HG03159 (cell line): Measurements from ENCODE around the gene PDGFD.
A peak's percentile ranks its signal among the peaks of the same experiment; 100 is the strongest.

Experiments
- ATAC-seq: cut with Tn5 transposase; IDR thresholded peaks from one replicate; pipeline ENCODE4 v1.9.1; 2021; ENCODE audit warnings: mild to moderate bottlenecking, moderate library complexity; ENCODE audit not compliant: unreplicated experiment

PDGFD gene

DNA sequence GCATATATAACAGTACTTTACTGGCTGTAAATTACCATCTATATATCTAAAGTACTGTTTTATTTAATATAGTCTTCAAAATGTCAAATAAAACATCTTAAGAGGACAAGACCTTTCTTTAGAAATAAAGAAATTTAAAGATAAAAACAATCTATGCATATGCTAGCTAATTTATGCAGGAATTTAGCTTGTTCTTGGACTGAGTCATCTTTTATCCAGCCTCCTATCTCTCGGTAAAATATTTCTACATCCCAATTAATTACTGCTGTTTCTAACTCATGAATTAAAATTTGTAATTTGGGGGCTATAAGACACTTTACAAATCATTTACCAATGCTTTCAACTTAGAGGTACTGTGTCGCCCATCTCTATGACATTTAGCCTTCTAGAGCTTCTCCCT is 200.3 kb downstream of the PDGFD start:
- ATAC-seq, result no peak

DNA sequence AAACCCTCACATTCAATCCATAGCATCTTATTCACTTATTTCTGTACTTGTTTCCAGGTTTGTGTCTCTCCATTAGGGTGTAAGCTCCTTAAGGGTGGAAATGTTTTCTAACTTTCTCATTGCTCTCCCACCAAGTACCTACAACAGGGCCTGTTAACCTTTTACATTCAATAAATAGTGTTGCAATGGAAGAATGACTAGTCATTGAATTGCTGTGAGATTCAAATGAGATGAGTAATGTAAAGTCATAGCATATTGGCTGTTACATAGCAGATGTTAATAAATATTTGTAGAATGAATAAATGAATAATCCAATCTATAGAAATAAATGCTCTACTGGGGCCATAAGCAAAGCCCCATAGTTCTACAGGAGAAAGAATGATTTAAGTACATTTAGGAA is 202.9 kb downstream of the PDGFD start:
- ATAC-seq, result no peak

DNA sequence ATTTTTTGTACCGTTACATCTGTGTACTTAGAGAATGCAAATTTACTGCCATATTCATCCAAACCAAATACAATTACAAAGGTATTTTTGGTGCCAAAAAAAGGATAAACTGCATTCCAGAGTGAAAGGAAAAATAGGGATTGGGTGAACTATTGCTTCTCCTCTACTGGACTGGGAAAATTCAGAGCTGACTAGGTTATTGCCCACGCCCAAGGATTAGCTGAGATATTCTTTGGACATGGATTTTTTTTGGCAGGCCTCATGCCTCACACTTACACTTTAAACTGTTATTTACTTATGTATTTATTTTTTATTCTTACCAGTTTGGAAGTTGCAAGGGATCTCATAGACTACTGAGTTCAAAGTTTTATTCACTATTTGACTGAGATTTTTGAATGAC is 203.8 kb downstream of the PDGFD start:
- no peak for ATAC-seq

DNA sequence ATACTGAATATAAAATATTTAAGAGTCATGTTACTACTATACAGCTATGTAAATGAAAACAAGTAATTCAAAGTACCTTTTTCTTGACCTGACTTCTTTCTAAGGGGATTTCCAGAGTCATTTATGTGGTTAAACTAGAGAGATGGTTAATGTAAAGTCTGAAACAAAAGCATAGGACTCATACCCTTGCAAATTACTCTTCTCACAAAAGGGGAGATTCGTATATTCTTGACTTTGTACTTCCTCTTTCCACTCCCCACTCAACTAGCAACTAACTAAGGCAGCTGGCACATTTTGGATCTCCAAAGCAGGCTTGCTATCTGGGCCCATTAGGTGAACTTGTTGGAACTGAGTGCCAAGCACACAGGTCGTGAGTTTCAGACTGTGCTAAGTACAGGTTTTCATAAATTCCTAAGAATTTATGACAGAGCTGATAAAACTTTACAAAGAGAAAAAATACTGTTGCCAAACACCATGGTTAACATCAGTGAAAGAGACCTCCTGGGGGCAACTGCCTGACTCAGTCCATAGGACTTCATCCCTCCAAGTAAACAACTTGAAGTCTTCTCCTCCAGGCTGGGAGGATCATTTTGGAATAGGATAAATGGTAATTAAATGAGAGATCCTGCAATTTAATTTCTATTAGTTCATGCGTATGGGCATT is 204.5 kb downstream of the PDGFD start:
- ATAC-seq, result peak; percentile 99

DNA sequence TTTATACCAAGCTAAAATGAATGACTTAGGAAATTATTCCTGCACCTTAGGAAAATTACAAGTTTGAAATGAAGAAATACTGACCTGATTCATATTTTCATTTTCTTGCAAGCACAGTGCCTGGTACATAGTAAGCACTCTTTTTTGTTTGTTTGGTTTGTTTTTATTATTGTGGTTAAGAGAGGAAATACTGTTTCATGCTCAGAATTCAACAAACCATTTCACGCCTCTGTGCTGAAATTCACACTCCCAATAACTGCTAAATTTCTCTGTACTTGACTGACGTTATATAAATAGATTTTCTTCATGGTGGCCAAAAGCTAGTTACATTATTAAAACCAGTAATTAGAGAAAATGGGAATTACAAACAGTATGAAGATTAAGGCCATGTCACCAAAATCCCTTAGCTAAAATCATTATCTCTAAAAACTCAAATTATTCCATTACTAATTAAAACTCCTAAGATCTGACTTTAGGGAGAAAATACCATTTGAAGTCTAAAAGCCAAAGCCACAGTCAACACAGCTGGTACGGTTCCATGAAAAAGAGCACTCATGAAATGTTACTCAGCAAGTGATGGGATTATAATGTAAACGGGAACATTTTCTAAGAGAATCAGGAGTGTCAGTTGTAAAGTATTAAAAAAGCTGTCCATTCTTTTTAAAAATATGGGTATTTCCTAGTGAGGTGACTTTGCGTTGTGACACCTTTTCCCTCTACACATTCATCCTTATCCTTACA is 205.3 kb downstream of the PDGFD start:
- no peak for ATAC-seq

DNA sequence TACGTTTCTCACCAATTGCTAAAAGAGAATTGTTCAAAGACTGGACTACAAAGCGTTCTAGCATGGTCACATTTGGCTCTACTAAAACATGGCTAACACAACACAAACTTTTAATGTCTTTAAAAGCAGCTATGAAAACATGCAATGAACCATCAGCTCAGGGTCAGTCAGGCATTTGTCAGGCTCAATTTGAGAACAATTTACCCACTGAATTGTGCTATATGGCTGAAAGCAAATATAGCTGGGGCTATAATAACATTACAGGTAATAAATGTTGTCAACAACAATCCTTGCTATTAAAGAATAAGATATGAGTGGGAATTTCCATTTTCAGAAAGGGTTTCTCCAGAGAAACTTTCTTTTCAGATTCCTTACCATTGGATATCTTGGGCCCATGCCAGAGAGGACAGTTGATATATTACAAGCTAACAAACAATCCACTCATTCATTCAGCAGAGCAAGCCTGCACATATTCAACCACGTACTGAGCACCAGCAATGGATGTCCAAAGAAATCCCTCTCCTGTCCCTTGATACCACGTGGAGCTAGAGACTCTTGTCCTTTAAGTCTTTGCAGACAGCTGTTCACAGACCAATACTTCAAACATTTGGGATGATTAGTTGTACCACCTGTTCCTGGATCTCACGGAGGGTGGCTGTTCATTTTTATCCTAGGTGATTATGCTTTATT is 210.0 kb downstream of the PDGFD start:
- no peak for ATAC-seq

DNA sequence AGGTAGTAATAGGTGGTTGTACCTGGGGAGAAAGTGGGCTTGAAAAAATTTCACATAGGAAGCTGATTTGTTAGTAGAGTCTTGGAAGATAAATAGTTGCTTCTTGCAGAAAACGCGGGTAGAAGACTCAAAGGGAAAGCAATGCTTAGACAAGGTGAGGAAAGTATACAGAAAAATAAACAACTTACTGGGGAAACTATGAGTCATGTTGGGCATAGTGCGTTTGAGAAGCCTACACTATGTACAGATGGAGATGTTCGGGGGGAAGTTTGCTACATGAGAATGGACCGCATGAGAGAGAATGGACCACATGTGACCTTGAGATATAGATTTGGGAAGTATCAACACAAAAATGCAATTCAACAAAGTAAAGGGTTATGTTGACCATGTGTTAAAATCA is 214.2 kb downstream of the PDGFD start:
- no peak for ATAC-seq

DNA sequence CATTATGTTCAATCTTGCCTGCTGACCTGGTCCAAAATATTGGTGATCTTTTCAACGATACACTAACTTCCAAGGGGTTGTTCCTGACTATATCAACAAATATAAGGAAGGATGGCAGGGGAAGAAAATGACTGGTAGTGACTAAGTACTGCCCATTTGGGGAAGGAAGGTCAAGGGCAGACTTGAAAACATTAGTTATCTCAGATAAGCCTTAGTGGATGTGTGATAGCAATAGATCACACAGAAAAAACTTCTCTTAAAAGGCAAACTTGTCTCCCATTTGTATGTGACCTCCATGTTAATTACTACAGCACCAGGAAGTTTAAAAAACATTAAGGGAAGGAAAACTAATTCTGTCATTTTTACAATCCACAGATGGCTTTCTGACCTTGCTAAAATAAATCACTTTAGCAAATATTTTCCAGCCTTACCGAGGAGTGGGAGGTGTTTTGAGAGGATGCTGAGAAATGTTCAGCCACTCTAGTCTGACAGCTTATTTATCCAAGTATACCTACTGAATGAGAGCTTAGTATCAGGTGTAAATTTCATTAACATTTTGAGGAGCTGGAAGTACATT is 215.7 kb downstream of the PDGFD start:
- no peak for ATAC-seq

DNA sequence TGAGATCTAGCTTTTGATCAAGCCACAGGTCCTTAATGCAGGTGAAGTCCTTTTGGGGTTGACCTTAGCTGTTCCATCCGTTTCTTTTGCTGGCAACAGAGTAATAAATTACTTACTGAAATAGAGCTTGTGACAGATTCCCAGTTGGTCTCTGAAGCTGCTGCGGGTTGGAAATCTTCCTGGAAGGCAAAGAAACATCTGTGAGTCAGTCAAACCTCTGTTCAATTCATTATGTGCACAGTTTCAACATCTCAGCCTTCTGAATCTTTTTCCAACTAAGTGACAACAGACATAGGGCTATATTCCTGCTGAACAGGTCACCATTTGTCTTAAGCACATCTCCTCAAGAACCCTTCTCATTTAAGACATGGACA is 216.4 kb downstream of the PDGFD start:
- no peak for ATAC-seq

DNA sequence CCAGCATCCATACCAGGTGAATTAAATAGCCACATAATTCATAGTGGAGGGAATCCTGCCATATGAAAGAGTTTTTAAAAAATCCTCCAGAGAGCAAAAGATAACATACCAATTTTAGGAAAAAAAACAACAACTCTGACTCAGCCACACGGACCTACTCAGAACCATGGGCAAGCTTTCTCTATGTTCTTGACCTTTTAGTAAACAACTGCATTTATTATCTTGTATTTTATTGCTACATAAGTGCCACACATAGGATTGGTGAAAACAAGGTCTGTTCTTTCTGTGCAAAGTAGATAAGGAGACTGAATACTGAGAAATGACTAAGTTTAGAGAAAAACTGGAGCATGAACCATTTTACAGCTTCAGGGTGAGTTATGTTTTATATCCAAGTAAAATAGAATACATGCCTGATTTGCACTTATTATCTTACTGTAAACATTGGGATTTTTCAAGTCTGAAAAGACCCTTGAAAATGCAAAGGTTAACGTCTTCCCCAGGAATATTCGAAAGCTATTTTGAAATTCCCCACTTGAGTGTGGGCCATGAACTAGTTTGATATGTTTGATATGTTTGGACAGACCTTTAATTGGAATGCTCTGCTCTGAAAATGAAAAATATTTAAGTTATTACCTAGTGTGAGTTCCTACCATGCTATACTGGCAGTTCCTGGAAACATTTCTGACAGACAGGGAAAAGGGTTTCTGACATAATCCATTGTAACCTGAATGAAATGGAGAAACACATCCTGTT is 217.0 kb downstream of the PDGFD start:
- ATAC-seq, result no peak

DNA sequence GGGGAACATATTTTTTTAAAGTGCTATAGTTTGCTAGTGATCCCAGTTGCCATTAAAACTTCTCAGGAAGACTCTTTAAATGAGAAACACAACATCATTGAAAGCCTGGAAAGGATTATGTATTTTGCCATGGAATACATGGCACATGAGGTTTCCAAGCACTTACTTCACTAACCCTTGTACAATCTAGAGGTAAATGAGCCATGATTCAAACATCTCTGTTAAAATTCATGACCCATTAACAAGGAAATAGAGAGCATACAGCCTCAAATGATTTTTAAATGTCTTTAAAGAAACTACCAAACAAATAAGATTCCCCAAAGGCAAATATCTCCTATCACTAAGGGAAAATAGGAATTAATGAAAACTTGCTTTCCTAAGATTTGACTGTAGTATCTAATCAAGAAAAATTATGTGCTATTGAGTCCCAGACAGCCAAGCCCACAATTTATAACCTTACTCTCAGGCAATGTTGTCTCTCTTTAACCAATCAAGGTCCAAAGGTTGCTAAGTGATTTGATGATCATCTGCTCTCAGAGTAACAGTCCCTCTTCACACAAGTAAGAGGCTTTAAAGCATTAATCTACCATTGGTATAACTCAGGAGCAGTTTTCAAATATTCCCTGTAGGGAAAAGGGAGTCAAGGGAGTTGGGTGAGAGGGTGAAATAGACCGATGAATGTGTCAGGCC is 219.6 kb downstream of the PDGFD start:
- ATAC-seq, result no peak

DNA sequence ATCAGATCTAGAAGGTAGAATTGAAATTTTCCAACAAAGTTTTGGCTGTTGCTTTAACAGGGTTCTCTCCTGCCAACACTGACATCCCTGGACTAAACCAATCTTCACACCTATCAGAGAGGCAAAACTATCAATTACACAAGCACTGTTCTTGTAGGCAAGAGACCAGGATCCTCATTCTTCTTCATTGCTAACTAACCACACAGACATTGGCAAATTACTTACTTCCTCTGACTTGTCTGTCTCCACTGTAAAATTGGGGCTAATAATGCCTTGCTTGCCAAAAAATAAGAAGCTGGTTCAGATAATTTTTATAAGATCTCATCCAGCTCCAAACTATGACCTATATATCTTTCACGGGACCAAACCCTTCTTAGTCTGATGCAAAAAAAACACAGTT is 221.3 kb downstream of the PDGFD start:
- no peak for ATAC-seq

DNA sequence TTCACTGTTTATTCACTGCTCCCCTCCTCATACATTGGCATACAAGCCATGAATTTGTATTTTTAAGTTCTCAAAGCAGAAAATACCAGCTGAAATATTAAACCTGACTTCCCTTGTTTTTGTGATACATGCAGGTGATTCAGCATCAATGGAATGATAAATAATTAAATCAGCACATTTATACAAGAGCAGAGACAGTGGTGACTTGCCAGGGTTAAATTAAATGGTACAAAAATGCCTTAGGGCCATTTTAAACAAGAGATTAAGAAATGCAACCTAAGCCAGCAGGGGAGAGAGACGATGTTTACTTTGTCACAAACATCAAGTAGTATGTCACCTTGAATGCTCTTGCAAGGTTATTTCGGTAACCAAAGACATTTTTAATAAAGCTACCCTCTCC is 223.4 kb downstream of the PDGFD start:
- ATAC-seq, result no peak

DNA sequence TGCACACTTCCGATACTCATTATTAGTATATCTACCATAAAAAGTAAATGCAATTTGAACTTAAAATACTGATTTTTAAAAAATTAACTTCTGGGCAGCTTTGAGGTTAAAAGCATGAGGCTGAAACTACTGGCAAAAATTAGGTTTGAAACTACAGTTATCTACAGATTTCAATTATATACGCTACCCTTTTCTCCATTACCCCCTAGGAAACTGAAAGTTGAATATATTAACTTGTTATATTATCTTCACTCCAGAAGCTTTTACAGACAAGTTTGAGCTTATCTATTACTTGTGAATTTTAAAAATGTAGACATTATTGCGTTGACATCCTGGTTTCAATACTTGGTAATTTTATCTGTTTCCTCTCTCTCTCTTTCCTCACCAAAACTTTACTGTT is 224.3 kb downstream of the PDGFD start:
- no peak for ATAC-seq

DNA sequence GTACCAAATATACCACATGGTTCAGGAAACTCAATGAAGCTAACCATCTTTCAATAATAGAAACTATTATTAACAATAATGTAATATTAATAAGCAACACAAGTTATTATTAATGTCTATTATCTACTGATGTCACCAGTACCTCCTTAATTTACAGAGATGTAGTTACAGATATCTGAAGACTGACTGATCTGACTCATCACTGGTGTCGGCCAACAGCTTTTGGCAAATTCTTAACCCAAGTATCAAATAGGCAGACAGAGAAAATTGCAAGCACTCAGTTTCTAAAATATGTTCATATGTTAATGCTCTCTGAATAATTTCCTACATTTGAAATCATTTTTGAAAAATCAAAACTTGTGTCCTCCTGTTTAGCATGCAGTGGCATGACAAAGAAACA is 227.9 kb downstream of the PDGFD start:
- peak; percentile 53 for ATAC-seq

DNA sequence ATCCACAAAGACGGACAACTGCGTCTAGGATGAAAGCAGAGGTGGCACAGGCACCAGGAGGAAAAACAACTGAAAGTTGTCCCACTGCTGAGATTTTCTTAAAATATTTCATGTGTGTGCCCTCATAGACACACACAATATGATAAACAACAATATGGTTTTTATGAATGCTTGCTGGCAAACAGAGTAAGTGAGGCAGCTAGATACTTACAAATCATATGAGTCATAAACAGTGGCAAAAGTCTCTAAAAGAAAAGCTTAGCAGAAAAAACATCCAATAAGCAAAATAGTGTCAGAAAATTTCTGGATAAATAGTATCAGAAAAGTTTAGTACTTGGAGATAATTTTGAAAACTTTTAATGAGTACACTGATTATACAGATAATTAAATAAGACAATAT is 228.7 kb downstream of the PDGFD start:
- ATAC-seq, result no peak

DNA sequence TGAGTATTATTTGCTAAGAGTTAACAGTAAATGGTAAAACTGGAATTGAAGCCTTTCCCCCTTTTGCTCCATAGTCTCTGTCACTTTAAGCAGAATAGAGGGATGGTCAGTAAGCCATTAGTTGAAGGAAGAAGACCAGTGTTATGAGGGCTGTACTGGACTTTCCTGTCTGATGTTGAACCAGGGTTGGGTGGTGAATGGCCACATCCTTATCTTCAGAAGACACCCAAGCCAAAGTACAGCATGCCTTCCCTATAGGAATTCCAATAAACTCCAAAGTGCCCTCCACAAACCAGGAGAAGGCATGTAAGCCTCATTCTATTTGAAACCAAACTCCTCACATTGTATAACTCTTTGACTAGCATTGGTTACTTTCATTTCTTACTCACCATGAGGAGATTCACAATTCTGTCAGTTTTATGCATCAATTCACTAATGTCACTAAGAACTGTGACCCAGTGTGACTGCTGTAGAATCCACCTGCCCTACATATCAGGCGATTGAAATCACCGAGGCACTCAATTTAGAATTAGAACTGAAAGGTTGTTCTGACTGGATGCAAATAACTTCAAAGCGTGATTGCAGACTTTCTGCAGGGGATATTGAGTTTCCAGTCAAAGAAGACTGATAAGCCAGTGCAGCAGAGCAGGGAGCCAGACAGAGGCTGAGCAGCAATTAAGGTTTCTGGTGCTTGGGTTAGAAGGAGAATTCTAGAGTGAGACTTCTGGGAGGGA is 234.6 kb downstream of the PDGFD start:
- ATAC-seq, result peak; percentile 95

DNA sequence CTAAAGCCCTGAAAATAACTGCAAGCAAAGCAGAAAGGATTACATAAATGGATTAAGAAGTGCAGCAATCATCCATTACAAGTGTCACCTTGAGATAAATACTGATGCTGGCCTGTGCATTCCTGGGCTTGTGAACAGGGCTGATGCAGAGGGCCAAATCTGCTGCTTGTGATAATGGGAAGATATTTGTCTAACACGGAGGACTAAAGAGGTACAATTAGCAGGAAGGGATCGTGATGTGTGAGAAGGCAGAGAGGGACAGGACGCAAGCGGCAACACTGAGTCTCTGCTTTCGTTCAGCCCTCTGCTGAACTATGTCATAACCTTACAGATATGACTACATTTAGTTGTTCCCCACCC is 235.2 kb downstream of the PDGFD start:
- ATAC-seq, result peak; percentile 25

DNA sequence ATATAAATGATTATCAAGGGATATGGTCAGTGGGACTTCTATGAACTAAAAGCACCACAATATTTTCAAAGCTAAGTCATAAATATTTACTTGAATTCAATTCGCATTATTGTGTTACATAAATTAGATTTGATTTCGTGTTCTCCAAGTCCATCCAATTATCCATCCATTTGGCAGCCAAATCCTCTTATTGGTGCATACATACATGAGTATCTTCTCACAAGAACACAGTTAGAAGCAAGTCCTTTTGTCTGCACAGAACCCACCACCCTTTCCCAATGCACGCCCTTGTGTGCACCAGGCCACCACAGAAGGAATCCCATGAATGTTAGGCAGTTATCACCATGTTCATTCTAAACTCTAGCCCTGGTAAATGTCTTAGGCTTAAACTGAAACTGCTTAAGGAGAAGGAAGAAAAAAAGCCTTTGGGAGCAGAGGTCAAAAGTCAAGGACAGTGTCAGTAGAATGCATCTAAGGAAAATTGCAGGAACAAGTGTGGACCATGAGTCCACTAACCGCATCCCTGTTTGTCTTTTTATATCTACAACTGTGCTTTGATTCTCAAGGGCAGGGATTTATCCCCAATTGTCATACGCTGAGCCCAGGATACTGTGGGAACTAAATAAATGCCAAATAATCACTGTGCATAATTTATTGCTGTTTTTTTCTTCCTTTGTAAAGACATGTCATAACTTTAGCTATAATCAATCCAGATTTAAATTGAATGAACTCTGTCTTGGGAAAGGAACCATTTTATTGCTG is 235.7 kb downstream of the PDGFD start:
- ATAC-seq, result no peak
